Adrenal gland (tissue), 12 donors: ENCODE data around the gene PPFIA1. TPM values are rescaled to one million over a fixed set of nuclear protein-coding genes. Genes with fewer than 3 reads are reported as not detected.

Experiments used
- DNase-seq, 7 donors: peaks; one replicate each; pipeline ENCODE4 v3.0.0-alpha.2; 2019 to 2020
- H3K27ac ChIP-seq, 5 donors: fragments of 200-600 bp; sonication (generic) in 4 of 5; 1 replicate in 3 of 5; 2 replicates in 2 of 5; pipeline versions ENCODE4 v1.5.1 to v1.8.0; 2016 to 2020; ENCODE audit warnings: mild to moderate bottlenecking in 1 of 5
- H3K27me3 ChIP-seq: fragments of 200-600 bp; 2 replicates; pipeline ENCODE4 v1.8.0; 2021
- H3K36me3 ChIP-seq, 2 donors: fragments of 200-600 bp; replicated peaks in 1 of 2; 1 replicate in 1 of 2; 2 replicates in 1 of 2; pipeline versions ENCODE4 v1.5.1 to v1.8.0; 2018 to 2022
- H3K4me1 ChIP-seq, 2 donors: fragments of 200-600 bp; replicated peaks in 1 of 2; 1 replicate in 1 of 2; 2 replicates in 1 of 2; pipeline versions ENCODE4 v1.5.1 to v1.8.0; 2018 to 2021
- H3K4me3 ChIP-seq, 4 donors: fragments of 200-600 bp; sonication (generic) in 3 of 4; one replicate each; pipeline ENCODE4 v1.5.1; 2016 to 2018
- H3K9me3 ChIP-seq, 3 donors: fragments of 200-600 bp; sonication (generic) in 1 of 3; replicated peaks in 1 of 3; 1 replicate in 2 of 3; 2 replicates in 1 of 3; pipeline versions ENCODE4 v1.5.1 to v1.8.0; 2016 to 2021
- POLR2A ChIP-seq, 2 donors: fragments of 450-650 bp; IDR thresholded peaks; one replicate each; pipeline ENCODE4 v1.6.1; 2017; ENCODE audit warnings: antibody characterized with exemption in 2 of 2, mild to moderate bottlenecking in 2 of 2, moderate library complexity in 1 of 2
- WGBS, 4 donors: extraction: QIAGEN DNeasy Blood & Tissue Kit in 2 of 4; methylation state at CpG; one replicate each; pipeline versions ENCODE4 v1.1.5 to v1.1.7; 2013 to 2017; 5-methylcytosine and 5-hydroxymethylcytosine counted together
- intact Hi-C, 2 donors: fragments of 100-400 bp; cut with DNase I; formaldehyde crosslinking; loops; one replicate each; pipeline versions ENCODE4 v1.14.1 to v1.15.0; 2022 to 2023
- polyA plus RNA-seq, 3 donors: library from polyadenylated mRNA; stranded (reverse); fragments of 200-250 nt in 2 of 3; fragments of 350-450 nt in 1 of 3; fragmentation: Illumina TruSeq in 1 of 3; extraction: RNeasy Lipid Tissue Mini Kit (QIAGEN cat#74804) in 1 of 3; gene quantifications; one replicate each; pipeline ENCODE4 v1.2.3, GENCODE V29; 2013 to 2014
- total RNA-seq, 9 donors: library from RNA; depleted of rRNA in 4 of 9; stranded (reverse); fragments of >200 nt in 4 of 9; fragments of 120-200 nt in 1 of 9; fragmentation: NEBNext Ultra II Directional in 1 of 9; extraction: Animal tissue kit (Norgen Biotek cat#: 25700) in 1 of 9; gene quantifications; one replicate each; pipeline versions ENCODE4 v1.1.0 to v1.2.4, GENCODE V29; 2013 to 2023
- TF ChIP-seq, protein P1 (sequence below), 6 experiments: fragments of 450-650 bp in 4 of 6; fragments of 200-600 bp in 2 of 6; sonication (generic) in 1 of 6; IDR thresholded peaks; 1 replicate in 5 of 6; 2 replicates in 1 of 6; pipeline versions ENCODE4 v1.5.1 to v1.8.0; 2016 to 2021; ENCODE audit warnings: antibody characterized with exemption in 6 of 6, mild to moderate bottlenecking in 2 of 6, moderate library complexity in 1 of 6
- donor health status: healthy with polysubstance abuse.
- donor health status: Bipolar disorder and iron deficiency.
- donor health status: DM: yes; HTN: yes; CAD: no.
- donor health status: DM: no; HTN: no; CAD: no.
- donor health status: DM: no; HTN: no; CAD: no.
- donor health status: DM: yes; HTN: yes; CAD: no.

The PPFIA1 gene
- total and polyA plus RNA-seq, 12 donors, result 25.8 to 58.6 (median 35.7) TPM

GRCh38 chr11:70246196-70246595 lies 24.3 kb upstream of the PPFIA1 start:
- no peak overlapping the region for H3K4me3 ChIP-seq
- no peak for TF ChIP-seq POLR2A (IDR thresholded peaks at IDR 0.05)
- TF ChIP-seq, protein P1, sequence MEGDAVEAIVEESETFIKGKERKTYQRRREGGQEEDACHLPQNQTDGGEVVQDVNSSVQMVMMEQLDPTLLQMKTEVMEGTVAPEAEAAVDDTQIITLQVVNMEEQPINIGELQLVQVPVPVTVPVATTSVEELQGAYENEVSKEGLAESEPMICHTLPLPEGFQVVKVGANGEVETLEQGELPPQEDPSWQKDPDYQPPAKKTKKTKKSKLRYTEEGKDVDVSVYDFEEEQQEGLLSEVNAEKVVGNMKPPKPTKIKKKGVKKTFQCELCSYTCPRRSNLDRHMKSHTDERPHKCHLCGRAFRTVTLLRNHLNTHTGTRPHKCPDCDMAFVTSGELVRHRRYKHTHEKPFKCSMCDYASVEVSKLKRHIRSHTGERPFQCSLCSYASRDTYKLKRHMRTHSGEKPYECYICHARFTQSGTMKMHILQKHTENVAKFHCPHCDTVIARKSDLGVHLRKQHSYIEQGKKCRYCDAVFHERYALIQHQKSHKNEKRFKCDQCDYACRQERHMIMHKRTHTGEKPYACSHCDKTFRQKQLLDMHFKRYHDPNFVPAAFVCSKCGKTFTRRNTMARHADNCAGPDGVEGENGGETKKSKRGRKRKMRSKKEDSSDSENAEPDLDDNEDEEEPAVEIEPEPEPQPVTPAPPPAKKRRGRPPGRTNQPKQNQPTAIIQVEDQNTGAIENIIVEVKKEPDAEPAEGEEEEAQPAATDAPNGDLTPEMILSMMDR (IDR thresholded peaks at IDR 0.05), result no peak
- 64 to 78% (median 76%) methylated on average over 4 to 8 of the region's 8 CpGs for WGBS, 4 donors
- peaks cover 0 to 8% of the 10 kb centered on the region in 2 donors for H3K4me1 ChIP-seq
- no peaks in the 10 kb centered on the region for H3K27me3 ChIP-seq
- H3K36me3 ChIP-seq, result no peaks in the 10 kb centered on the region
- H3K27ac ChIP-seq, result no peak overlapping the region
- no peak for DNase-seq
- intact Hi-C loops, result no loop called here
- H3K9me3 ChIP-seq, result no peaks in the 10 kb centered on the region

DNA sequence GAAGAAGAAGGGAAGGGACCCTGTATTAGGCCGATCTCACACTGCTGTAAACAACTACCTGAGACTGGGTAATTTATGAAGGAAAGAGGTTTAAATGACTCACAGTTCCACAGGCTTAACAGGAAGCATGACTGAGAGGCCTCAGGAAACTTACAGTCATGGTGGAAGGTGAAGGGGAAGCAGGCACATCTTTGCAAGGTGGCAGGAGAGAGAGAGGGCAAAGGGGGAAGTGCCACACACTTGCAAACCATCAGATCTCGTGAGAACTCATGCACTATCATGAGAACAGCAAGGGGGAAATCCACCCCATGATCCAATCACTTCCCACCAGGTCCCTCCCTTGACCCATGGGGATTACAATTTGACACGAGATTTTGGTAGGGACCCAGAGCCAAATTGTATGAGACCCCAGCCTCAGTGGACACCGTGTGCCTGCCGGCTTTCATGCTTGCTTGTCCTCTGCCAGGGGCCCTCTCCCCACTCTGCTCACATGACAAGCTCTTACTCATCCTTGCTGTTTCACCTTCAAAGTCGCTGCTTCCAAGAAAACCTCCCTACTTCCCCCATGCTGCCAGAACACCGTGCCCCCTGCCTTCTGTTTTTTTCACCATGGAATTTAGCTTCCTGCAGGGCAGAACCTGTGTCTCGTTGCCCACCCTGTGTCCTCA lies 23.3 kb upstream of the PPFIA1 start:
- peak overlapping the region in 2 of 5 donors; percentile 38 to 56 for H3K27ac ChIP-seq
- H3K9me3 ChIP-seq, result no peaks in the 10 kb centered on the region
- no peaks in the 10 kb centered on the region for H3K36me3 ChIP-seq
- intact Hi-C loops, result no loop called here
- peaks cover 0 to 8% of the 10 kb centered on the region in 2 donors for H3K4me1 ChIP-seq
- TF ChIP-seq POLR2A (IDR thresholded peaks at IDR 0.05), result no peak
- TF ChIP-seq, protein P1 (IDR thresholded peaks at IDR 0.05), result no peak
- H3K4me3 ChIP-seq, result no peak overlapping the region
- DNase-seq, result peak in 3 of 7 donors; percentile 22 to 47 (median 38)
- 43 to 50% (median 46%) methylated on average over 7 to 8 of the region's 8 CpGs for WGBS, 4 donors
- H3K27me3 ChIP-seq, result no peaks in the 10 kb centered on the region

- Histone ChIP-seq H3K27me3 (no peaks in the 10 kb centered on the region), H3K27ac (peak overlapping the region in 2 of 5 donors; percentile 38 to 56), H3K4me1 (peaks cover 0 to 8% of the 10 kb centered on the region in 2 donors), H3K4me3 (no peak overlapping the region), H3K9me3 (no peaks in the 10 kb centered on the region), H3K36me3 (no peaks in the 10 kb centered on the region)
- TF ChIP-seq POLR2A (IDR thresholded peaks at IDR 0.05), result peak in 1 of 2 donors; percentile 33
- TF ChIP-seq, protein P1 (IDR thresholded peaks at IDR 0.05), result no peak
- WGBS, 4 donors, result 36 to 44% (median 39%) methylated on average over 4 of the region's 4 CpGs
- peak; percentile 69 to 89 (median 84) for DNase-seq
- intact Hi-C loops, result no loop called here
These were observed 22.8 kb upstream of the PPFIA1 start for GRCh38 chr11:70247710-70248072.

GRCh38 chr11:70250876-70251658 lies 19.4 kb upstream of the PPFIA1 start:
- TF ChIP-seq POLR2A (IDR thresholded peaks at IDR 0.05), result no peak
- TF ChIP-seq, protein P1 (IDR thresholded peaks at IDR 0.05), result no peak
- Histone ChIP-seq H3K36me3 (no peaks in the 10 kb centered on the region), H3K4me3 (no peak overlapping the region), H3K27ac (no peak overlapping the region), H3K27me3 (no peaks in the 10 kb centered on the region), H3K4me1 (peaks cover 0 to 8% of the 10 kb centered on the region in 2 donors), H3K9me3 (no peaks in the 10 kb centered on the region)
- intact Hi-C loops, result no loop called here
- WGBS, 4 donors, result 55 to 65% (median 58%) methylated on average over 12 to 15 of the region's 16 CpGs
- DNase-seq, result peak in 5 of 7 donors; percentile 33 to 50 (median 41)
